Adrenal gland (tissue), 12 donors: ENCODE results near the gene ERVK3-1. TPM values are rescaled to one million over a fixed set of nuclear protein-coding genes. Genes with fewer than 3 reads are reported as not detected.

Experiments used
- DNase-seq, 7 donors: peaks; one replicate each; pipeline ENCODE4 v3.0.0-alpha.2; 2019 to 2020
- H3K27ac ChIP-seq, 5 donors: fragments of 200-600 bp; sonication (generic) in 4 of 5; 1 replicate in 3 of 5; 2 replicates in 2 of 5; pipeline versions ENCODE4 v1.5.1 to v1.8.0; 2016 to 2020; ENCODE audit warnings: mild to moderate bottlenecking in 1 of 5
- H3K27me3 ChIP-seq: fragments of 200-600 bp; 2 replicates; pipeline ENCODE4 v1.8.0; 2021
- H3K36me3 ChIP-seq, 2 donors: fragments of 200-600 bp; replicated peaks in 1 of 2; 1 replicate in 1 of 2; 2 replicates in 1 of 2; pipeline versions ENCODE4 v1.5.1 to v1.8.0; 2018 to 2022
- H3K4me1 ChIP-seq, 2 donors: fragments of 200-600 bp; replicated peaks in 1 of 2; 1 replicate in 1 of 2; 2 replicates in 1 of 2; pipeline versions ENCODE4 v1.5.1 to v1.8.0; 2018 to 2021
- H3K4me3 ChIP-seq, 4 donors: fragments of 200-600 bp; sonication (generic) in 3 of 4; one replicate each; pipeline ENCODE4 v1.5.1; 2016 to 2018
- H3K9me3 ChIP-seq, 3 donors: fragments of 200-600 bp; sonication (generic) in 1 of 3; replicated peaks in 1 of 3; 1 replicate in 2 of 3; 2 replicates in 1 of 3; pipeline versions ENCODE4 v1.5.1 to v1.8.0; 2016 to 2021
- POLR2A ChIP-seq, 2 donors: fragments of 450-650 bp; IDR thresholded peaks; one replicate each; pipeline ENCODE4 v1.6.1; 2017; ENCODE audit warnings: antibody characterized with exemption in 2 of 2, mild to moderate bottlenecking in 2 of 2, moderate library complexity in 1 of 2
- WGBS, 4 donors: extraction: QIAGEN DNeasy Blood & Tissue Kit in 2 of 4; methylation state at CpG; one replicate each; pipeline versions ENCODE4 v1.1.5 to v1.1.7; 2013 to 2017; 5-methylcytosine and 5-hydroxymethylcytosine counted together
- intact Hi-C, 2 donors: fragments of 100-400 bp; cut with DNase I; formaldehyde crosslinking; loops; one replicate each; pipeline versions ENCODE4 v1.14.1 to v1.15.0; 2022 to 2023
- microRNA-seq, 3 donors: library from miRNA; unstranded; fragments of <30 nt; microRNA quantifications; one replicate each; pipeline ENCODE4, GENCODE V29; 2017 to 2020
- polyA plus RNA-seq, 3 donors: library from polyadenylated mRNA; stranded (reverse); fragments of 200-250 nt in 2 of 3; fragments of 350-450 nt in 1 of 3; fragmentation: Illumina TruSeq in 1 of 3; extraction: RNeasy Lipid Tissue Mini Kit (QIAGEN cat#74804) in 1 of 3; gene quantifications; one replicate each; pipeline ENCODE4 v1.2.3, GENCODE V29; 2013 to 2014
- small RNA-seq, 2 donors: library from RNA; depleted of rRNA; stranded (forward); fragments of <200 nt; gene quantifications; one replicate each; pipeline ENCODE3, GENCODE V24; 2016
- total RNA-seq, 9 donors: library from RNA; depleted of rRNA in 4 of 9; stranded (reverse); fragments of >200 nt in 4 of 9; fragments of 120-200 nt in 1 of 9; fragmentation: NEBNext Ultra II Directional in 1 of 9; extraction: Animal tissue kit (Norgen Biotek cat#: 25700) in 1 of 9; gene quantifications; one replicate each; pipeline versions ENCODE4 v1.1.0 to v1.2.4, GENCODE V29; 2013 to 2023
- TF ChIP-seq, protein P1 (sequence below), 6 experiments: fragments of 450-650 bp in 4 of 6; fragments of 200-600 bp in 2 of 6; sonication (generic) in 1 of 6; IDR thresholded peaks; 1 replicate in 5 of 6; 2 replicates in 1 of 6; pipeline versions ENCODE4 v1.5.1 to v1.8.0; 2016 to 2021; ENCODE audit warnings: antibody characterized with exemption in 6 of 6, mild to moderate bottlenecking in 2 of 6, moderate library complexity in 1 of 6
- donor health status: healthy with polysubstance abuse.
- donor health status: Bipolar disorder and iron deficiency.
- donor health status: DM: yes; HTN: yes; CAD: no.
- donor health status: DM: no; HTN: no; CAD: no.
- donor health status: DM: no; HTN: no; CAD: no.
- donor health status: DM: yes; HTN: yes; CAD: no.

Gene ERVK3-1
- total and polyA plus RNA-seq, 12 donors: 18.4 to 70.5 (median 35.3) TPM

DNA sequence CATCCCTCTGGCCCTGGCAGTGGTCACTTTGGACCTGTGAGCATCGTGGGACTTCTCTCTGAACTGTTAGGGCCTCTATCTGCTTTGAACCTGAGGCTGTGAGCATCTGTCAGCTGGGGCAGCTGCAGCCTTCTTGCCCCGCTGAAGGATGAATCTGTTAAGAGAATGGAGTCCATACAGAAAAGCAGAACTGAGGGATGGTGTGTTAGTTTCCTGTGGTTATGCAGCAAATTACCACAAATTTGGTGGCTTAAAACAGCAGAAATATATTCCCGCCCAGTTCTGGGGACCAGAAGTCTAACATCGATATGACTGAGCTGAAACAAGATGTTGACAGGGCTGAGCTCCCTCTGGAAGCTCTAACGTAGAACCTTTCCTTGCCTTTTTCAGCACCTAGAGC, 59.0 kb downstream of the ERVK3-1 start:
- no peaks in the 10 kb centered on the region for H3K27me3 ChIP-seq
- H3K9me3 ChIP-seq: no peaks in the 10 kb centered on the region
- no peak overlapping the region for H3K27ac ChIP-seq
- no peaks in the 10 kb centered on the region for H3K36me3 ChIP-seq
- intact Hi-C loops: no loop called here
- 67 to 84% (median 76%) methylated on average over 5 of the region's 5 CpGs for WGBS, 4 donors
- no peak for DNase-seq
- H3K4me1 ChIP-seq: peaks cover 4 to 7% of the 10 kb centered on the region in 2 donors
- TF ChIP-seq, protein P1, sequence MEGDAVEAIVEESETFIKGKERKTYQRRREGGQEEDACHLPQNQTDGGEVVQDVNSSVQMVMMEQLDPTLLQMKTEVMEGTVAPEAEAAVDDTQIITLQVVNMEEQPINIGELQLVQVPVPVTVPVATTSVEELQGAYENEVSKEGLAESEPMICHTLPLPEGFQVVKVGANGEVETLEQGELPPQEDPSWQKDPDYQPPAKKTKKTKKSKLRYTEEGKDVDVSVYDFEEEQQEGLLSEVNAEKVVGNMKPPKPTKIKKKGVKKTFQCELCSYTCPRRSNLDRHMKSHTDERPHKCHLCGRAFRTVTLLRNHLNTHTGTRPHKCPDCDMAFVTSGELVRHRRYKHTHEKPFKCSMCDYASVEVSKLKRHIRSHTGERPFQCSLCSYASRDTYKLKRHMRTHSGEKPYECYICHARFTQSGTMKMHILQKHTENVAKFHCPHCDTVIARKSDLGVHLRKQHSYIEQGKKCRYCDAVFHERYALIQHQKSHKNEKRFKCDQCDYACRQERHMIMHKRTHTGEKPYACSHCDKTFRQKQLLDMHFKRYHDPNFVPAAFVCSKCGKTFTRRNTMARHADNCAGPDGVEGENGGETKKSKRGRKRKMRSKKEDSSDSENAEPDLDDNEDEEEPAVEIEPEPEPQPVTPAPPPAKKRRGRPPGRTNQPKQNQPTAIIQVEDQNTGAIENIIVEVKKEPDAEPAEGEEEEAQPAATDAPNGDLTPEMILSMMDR (IDR thresholded peaks at IDR 0.05): no peak
- TF ChIP-seq POLR2A (IDR thresholded peaks at IDR 0.05): no peak
- no peak overlapping the region for H3K4me3 ChIP-seq

Small RNA genes within 50 kb of the gene (microRNA-seq; reads per million reads assigned to microRNA genes)
- gene MIR6806: 0 to 0.28 (median 0) reads per million in 3 donors

Small RNA genes within 50 kb of the gene (small RNA-seq; reads per million reads assigned to genes)
- 0 to 0.08 reads per million in 2 donors for gene MIR6806
- 0.08 to 0.59 reads per million in 2 donors for gene RNA5SP473

Other genes starting within 250 kb of the ERVK3-1 start
- gene ZNF135, start 246.1 kb upstream of the ERVK3-1 start, total RNA-seq: 1 to 10 TPM; 1.2 to 6.5 (median 3.6) TPM
- 10 to 100 TPM in 1 of 3 donors, 1 to 10 TPM in 2; 5.4 to 15.1 (median 6.9) TPM for gene ZNF135, start 246.1 kb upstream of the ERVK3-1 start, polyA plus RNA-seq
- gene ZSCAN18, start 207.1 kb upstream of the ERVK3-1 start, total RNA-seq: 10 to 100 TPM; 37.7 to 81.2 (median 61.5) TPM
- gene ZSCAN18, start 207.1 kb upstream of the ERVK3-1 start, polyA plus RNA-seq: 10 to 100 TPM; 18.7 to 63.9 (median 62.9) TPM
- 10 to 100 TPM in 5 of 9 donors, 1 to 10 TPM in 4; 7.4 to 19.5 (median 10.5) TPM for gene ZNF329, start 154.6 kb upstream of the ERVK3-1 start, total RNA-seq
- 10 to 100 TPM in 1 of 3 donors, 1 to 10 TPM in 2; 2.7 to 13.4 (median 3.5) TPM for gene ZNF329, start 154.6 kb upstream of the ERVK3-1 start, polyA plus RNA-seq
- gene ZNF274, start 122.3 kb upstream of the ERVK3-1 start, total RNA-seq: 10 to 100 TPM; 19.2 to 34.5 (median 23.0) TPM
- 10 to 100 TPM; 12.4 to 22.2 (median 14.4) TPM for gene ZNF274, start 122.3 kb upstream of the ERVK3-1 start, polyA plus RNA-seq
- 100 to 1,000 TPM in 1 of 9 donors, 10 to 100 TPM in 8; 24.6 to 170 (median 31.4) TPM for gene ZNF544, start 76.5 kb upstream of the ERVK3-1 start, total RNA-seq
- gene ZNF544, start 76.5 kb upstream of the ERVK3-1 start, polyA plus RNA-seq: 10 to 100 TPM; 10.8 to 26.5 (median 24.9) TPM
- gene ZNF8, start 26.4 kb upstream of the ERVK3-1 start, total RNA-seq: 1 to 10 TPM; 5.8 to 8.6 (median 6.7) TPM
- gene ZNF8, start 26.4 kb upstream of the ERVK3-1 start, polyA plus RNA-seq: 1 to 10 TPM; 1.6 to 2.6 (median 2.4) TPM
- 1 to 10 TPM; 1.8 to 4.8 (median 3.3) TPM for gene ZSCAN22, start 21.6 kb downstream of the ERVK3-1 start, total RNA-seq
- 1 to 10 TPM in 2 of 3 donors, under 1 TPM in 1; 0.98 to 3.1 (median 1.2) TPM for gene ZSCAN22, start 21.6 kb downstream of the ERVK3-1 start, polyA plus RNA-seq
- 10 to 100 TPM in 3 of 9 donors, 1 to 10 TPM in 5, under 1 TPM in 1; 0.39 to 20.9 (median 6.5) TPM for gene A1BG, start 48.1 kb downstream of the ERVK3-1 start, total RNA-seq
- gene A1BG, start 48.1 kb downstream of the ERVK3-1 start, polyA plus RNA-seq: 10 to 100 TPM in 2 of 3 donors, not detected in 1; 31.3 to 41.3 TPM
- gene ZNF497, start 57.4 kb downstream of the ERVK3-1 start, total RNA-seq: 1 to 10 TPM in 8 of 9 donors, under 1 TPM in 1; 0.35 to 8.1 (median 1.5) TPM
- 1 to 10 TPM in 2 of 3 donors, under 1 TPM in 1; 0.20 to 2.2 (median 2.0) TPM for gene ZNF497, start 57.4 kb downstream of the ERVK3-1 start, polyA plus RNA-seq
- 10 to 100 TPM in 1 of 9 donors, 1 to 10 TPM in 8; 2.4 to 10.5 (median 4.3) TPM for gene ZNF837, start 75.7 kb downstream of the ERVK3-1 start, total RNA-seq
- gene ZNF837, start 75.7 kb downstream of the ERVK3-1 start, polyA plus RNA-seq: 1 to 10 TPM in 2 of 3 donors, under 1 TPM in 1; 0.09 to 8.1 (median 6.1) TPM
- gene RPS5, start 81.9 kb downstream of the ERVK3-1 start, total RNA-seq: 1,000 to 10,000 TPM in 7 of 9 donors, 100 to 1,000 TPM in 2; 839 to 1,999 (median 1,219) TPM
- 1,000 to 10,000 TPM in 1 of 3 donors, 100 to 1,000 TPM in 2; 555 to 1,093 (median 722) TPM for gene RPS5, start 81.9 kb downstream of the ERVK3-1 start, polyA plus RNA-seq
- gene RNF225, start 90.3 kb downstream of the ERVK3-1 start, total RNA-seq: not detected
- not detected for gene RNF225, start 90.3 kb downstream of the ERVK3-1 start, polyA plus RNA-seq
- gene ZNF584, start 103.3 kb downstream of the ERVK3-1 start, total RNA-seq: 10 to 100 TPM; 11.7 to 37.5 (median 15.9) TPM
- 10 to 100 TPM in 1 of 3 donors, 1 to 10 TPM in 2; 7.1 to 12.3 (median 9.7) TPM for gene ZNF584, start 103.3 kb downstream of the ERVK3-1 start, polyA plus RNA-seq
- 10 to 100 TPM in 1 of 9 donors, 1 to 10 TPM in 8; 2.4 to 12.0 (median 4.9) TPM for gene ZNF132, start 134.8 kb downstream of the ERVK3-1 start, total RNA-seq
- gene ZNF132, start 134.8 kb downstream of the ERVK3-1 start, polyA plus RNA-seq: 1 to 10 TPM; 1.3 to 3.2 (median 1.4) TPM
- 1 to 10 TPM; 3.1 to 8.7 (median 6.7) TPM for gene ZNF324B, start 146.2 kb downstream of the ERVK3-1 start, total RNA-seq
- 1 to 10 TPM; 1.4 to 3.6 (median 1.5) TPM for gene ZNF324B, start 146.2 kb downstream of the ERVK3-1 start, polyA plus RNA-seq
- gene ZNF324, start 161.7 kb downstream of the ERVK3-1 start, total RNA-seq: 10 to 100 TPM in 6 of 9 donors, 1 to 10 TPM in 3; 7.5 to 58.3 (median 15.4) TPM
- 1 to 10 TPM; 2.1 to 7.2 (median 3.5) TPM for gene ZNF324, start 161.7 kb downstream of the ERVK3-1 start, polyA plus RNA-seq
- 10 to 100 TPM in 8 of 9 donors, 1 to 10 TPM in 1; 8.4 to 21.6 (median 14.5) TPM for gene ZNF446, start 171.0 kb downstream of the ERVK3-1 start, total RNA-seq
- 10 to 100 TPM in 2 of 3 donors, 1 to 10 TPM in 1; 2.7 to 30.8 (median 25.6) TPM for gene ZNF446, start 171.0 kb downstream of the ERVK3-1 start, polyA plus RNA-seq
- 10 to 100 TPM in 3 of 9 donors, 1 to 10 TPM in 6; 3.8 to 17.1 (median 9.1) TPM for gene SLC27A5, start 206.6 kb downstream of the ERVK3-1 start, total RNA-seq
- gene SLC27A5, start 206.6 kb downstream of the ERVK3-1 start, polyA plus RNA-seq: 10 to 100 TPM in 2 of 3 donors, 1 to 10 TPM in 1; 5.9 to 18.3 (median 17.5) TPM
- 10 to 100 TPM in 8 of 9 donors, 1 to 10 TPM in 1; 2.6 to 20.4 (median 14.7) TPM for gene ZBTB45, start 214.4 kb downstream of the ERVK3-1 start, total RNA-seq
- gene ZBTB45, start 214.4 kb downstream of the ERVK3-1 start, polyA plus RNA-seq: 10 to 100 TPM in 1 of 3 donors, 1 to 10 TPM in 2; 1.7 to 12.6 (median 7.9) TPM
- 100 to 1,000 TPM; 161 to 279 (median 220) TPM for gene TRIM28, start 238.7 kb downstream of the ERVK3-1 start, total RNA-seq
- 100 to 1,000 TPM; 245 to 302 (median 254) TPM for gene TRIM28, start 238.7 kb downstream of the ERVK3-1 start, polyA plus RNA-seq
- 100 to 1,000 TPM; 146 to 246 (median 199) TPM for gene CHMP2A, start 249.7 kb downstream of the ERVK3-1 start, total RNA-seq
- 100 to 1,000 TPM; 273 to 560 (median 394) TPM for gene CHMP2A, start 249.7 kb downstream of the ERVK3-1 start, polyA plus RNA-seq